D721Med (cell line): ENCODE measurements around the gene GABRB1.

Source experiments
- DNase-seq: peaks from one replicate; pipeline ENCODE4 v3.0.0; 2011; ENCODE audit warnings: low spot score; ENCODE audit not compliant: insufficient read length
- FAIRE-seq: peaks from 2 replicates; lab custom pipeline; 2011; peaks lifted over from hg19 to GRCh38; lab: Jason Lieb, UNC
- CTCF ChIP-seq: IDR thresholded peaks from 2 replicates; pipeline ENCODE4 v1.5.1; 2012; ENCODE audit warnings: mild to moderate bottlenecking, control low read depth; ENCODE audit not compliant: insufficient read depth; ENCODE audit errors: missing control alignments

Gene GABRB1

GRCh38 chr4:47106561-47106960 is 75.2 kb downstream of the GABRB1 start:
- FAIRE-seq (no peak), DNase-seq (no peak)
- no peak for TF ChIP-seq CTCF

- no peak for FAIRE-seq
- no peak for DNase-seq
- TF ChIP-seq CTCF = no peak
Measured at GRCh38 chr4:47109379-47109778, 78.0 kb downstream of the GABRB1 start.

GRCh38 chr4:47110546-47111132 is 79.3 kb downstream of the GABRB1 start:
- TF ChIP-seq CTCF = no peak
- DNase-seq = no peak
- FAIRE-seq = no peak

GRCh38 chr4:47118192-47118929 is 87.0 kb downstream of the GABRB1 start:
- DNase-seq = no peak
- no peak for TF ChIP-seq CTCF
- no peak for FAIRE-seq

- DNase-seq = no peak
- FAIRE-seq = no peak
- TF ChIP-seq CTCF = no peak
Measured at GRCh38 chr4:47120783-47121182, 89.4 kb downstream of the GABRB1 start.

GRCh38 chr4:47122592-47123291 is 91.4 kb downstream of the GABRB1 start:
- DNase-seq = peak; percentile 16
- TF ChIP-seq CTCF = peak; percentile 95
- peak; percentile 87 for FAIRE-seq
